ENCODE results near the gene AGBL1.

DNA sequence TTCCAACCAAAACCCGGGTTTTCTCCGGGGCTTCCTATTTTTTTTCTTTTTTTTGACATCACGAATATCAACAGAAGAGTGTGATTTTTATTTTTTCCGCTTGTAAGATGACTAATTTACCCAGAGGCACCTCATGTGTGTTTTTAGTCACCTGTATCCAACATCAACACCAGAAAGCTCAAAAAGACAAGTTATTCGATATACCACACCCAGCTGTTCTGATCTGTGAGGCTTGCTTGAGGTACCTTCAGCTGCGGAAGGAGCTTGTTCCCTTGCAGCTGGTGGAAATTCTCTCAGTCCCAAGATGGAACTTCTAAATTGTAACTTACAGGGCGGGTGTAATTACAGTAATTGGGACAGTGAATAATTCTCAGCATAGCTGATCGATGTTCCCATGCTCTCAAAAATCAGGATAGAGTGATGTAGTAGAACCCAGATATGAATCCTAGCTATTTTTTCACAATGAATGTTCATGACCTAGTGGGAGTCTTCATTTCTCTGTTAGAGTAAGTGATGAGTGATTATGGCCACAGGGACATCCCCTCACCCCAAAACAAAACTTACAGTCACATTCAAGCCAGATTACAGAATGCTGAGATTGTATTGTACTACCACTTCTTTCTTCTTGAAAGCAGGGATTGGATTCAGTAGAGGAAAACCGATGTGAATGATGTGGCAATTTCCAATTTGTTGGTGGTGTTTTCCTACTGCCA is 232.1 kb downstream of the AGBL1 start:
- TF ChIP-seq, protein P1, sequence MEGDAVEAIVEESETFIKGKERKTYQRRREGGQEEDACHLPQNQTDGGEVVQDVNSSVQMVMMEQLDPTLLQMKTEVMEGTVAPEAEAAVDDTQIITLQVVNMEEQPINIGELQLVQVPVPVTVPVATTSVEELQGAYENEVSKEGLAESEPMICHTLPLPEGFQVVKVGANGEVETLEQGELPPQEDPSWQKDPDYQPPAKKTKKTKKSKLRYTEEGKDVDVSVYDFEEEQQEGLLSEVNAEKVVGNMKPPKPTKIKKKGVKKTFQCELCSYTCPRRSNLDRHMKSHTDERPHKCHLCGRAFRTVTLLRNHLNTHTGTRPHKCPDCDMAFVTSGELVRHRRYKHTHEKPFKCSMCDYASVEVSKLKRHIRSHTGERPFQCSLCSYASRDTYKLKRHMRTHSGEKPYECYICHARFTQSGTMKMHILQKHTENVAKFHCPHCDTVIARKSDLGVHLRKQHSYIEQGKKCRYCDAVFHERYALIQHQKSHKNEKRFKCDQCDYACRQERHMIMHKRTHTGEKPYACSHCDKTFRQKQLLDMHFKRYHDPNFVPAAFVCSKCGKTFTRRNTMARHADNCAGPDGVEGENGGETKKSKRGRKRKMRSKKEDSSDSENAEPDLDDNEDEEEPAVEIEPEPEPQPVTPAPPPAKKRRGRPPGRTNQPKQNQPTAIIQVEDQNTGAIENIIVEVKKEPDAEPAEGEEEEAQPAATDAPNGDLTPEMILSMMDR (conservative IDR thresholded peaks at IDR 0.05 in 1 of 2, IDR thresholded peaks at IDR 0.05 in 1 of 2; ENCODE audit: extremely low read depth in 1 of 2, insufficient read depth in 1 of 2, low read depth in 1 of 2, low read length in 2 of 2): no peak
- TF ChIP-seq EZH2 (IDR thresholded peaks at IDR 0.05; ENCODE audit: borderline replicate concordance, low read length): no peak
